Right lobe of liver (tissue), 4 donors: Measurements from ENCODE around the gene ADSS1.

Experiments used
- POLR2A ChIP-seq: fragments of 450-650 bp; IDR thresholded peaks from one replicate; pipeline ENCODE4 v1.6.1; 2017; ENCODE audit warnings: antibody characterized with exemption, mild to moderate bottlenecking
- TF ChIP-seq, protein P1 (sequence below), 4 donors: fragments of 200-600 bp in 3 of 4; fragments of 450-650 bp in 1 of 4; IDR thresholded peaks; one replicate each; pipeline versions ENCODE4 v1.5.1 to v1.8.0; 2016 to 2022; ENCODE audit warnings: antibody characterized with exemption in 4 of 4, mild to moderate bottlenecking in 2 of 4
- donor health status: DM: no; HTN: no; CAD: no.
- donor health status: DM: no; HTN: no; CAD: no.
- donor health status: DM: no; HTN: yes; CAD: no.

DNA sequence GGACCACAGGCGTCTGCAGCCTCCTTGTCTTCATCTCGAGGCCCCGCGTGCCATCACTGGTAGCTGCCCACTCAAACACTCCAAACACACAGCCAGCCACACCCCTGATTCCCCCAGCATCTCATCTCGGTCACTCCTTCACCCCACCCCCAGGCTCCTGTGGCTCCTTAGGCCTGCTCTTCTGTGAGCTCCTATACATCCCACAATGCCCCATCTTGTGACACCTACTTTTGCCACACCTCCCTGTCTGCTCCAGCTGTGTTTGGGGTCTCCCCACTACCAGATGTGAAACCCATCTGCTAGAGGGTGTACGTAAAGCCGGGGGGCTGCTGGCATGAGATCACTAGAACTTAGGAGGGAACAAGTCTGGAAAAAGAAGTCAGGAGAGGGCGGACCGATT is 67.4 kb downstream of the ADSS1 start:
- no peak for TF ChIP-seq POLR2A
- TF ChIP-seq, protein P1, sequence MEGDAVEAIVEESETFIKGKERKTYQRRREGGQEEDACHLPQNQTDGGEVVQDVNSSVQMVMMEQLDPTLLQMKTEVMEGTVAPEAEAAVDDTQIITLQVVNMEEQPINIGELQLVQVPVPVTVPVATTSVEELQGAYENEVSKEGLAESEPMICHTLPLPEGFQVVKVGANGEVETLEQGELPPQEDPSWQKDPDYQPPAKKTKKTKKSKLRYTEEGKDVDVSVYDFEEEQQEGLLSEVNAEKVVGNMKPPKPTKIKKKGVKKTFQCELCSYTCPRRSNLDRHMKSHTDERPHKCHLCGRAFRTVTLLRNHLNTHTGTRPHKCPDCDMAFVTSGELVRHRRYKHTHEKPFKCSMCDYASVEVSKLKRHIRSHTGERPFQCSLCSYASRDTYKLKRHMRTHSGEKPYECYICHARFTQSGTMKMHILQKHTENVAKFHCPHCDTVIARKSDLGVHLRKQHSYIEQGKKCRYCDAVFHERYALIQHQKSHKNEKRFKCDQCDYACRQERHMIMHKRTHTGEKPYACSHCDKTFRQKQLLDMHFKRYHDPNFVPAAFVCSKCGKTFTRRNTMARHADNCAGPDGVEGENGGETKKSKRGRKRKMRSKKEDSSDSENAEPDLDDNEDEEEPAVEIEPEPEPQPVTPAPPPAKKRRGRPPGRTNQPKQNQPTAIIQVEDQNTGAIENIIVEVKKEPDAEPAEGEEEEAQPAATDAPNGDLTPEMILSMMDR (IDR thresholded peaks at IDR 0.05), result no peak
